GM23338 (cell line): ENCODE measurements around the gene PRRT1. TPM values are rescaled to one million over a fixed set of nuclear protein-coding genes. Genes with fewer than 3 reads are reported as not detected.

Source experiments
- ATAC-seq: fragments of 200-7000 bp; cut with Tn5 transposase; 3 replicates; pipeline ENCODE4 v1.9.1; 2020
- DNase-seq: peaks from one replicate; pipeline ENCODE4 v3.0.0-alpha.2; 2015; ENCODE audit warnings: low spot score
- H2AFZ ChIP-seq: fragments of 200-600 bp; sonication (generic); 2 replicates; pipeline ENCODE4 v1.8.0; 2016; ENCODE audit warnings: antibody characterized with exemption, mild to moderate bottlenecking, moderate library complexity
- H3F3A ChIP-seq: fragments of 200-600 bp; sonication (generic); replicated peaks from 2 replicates; pipeline ENCODE4 v1.8.0; 2017; ENCODE audit warnings: antibody characterized with exemption, mixed run types, low read depth
- H3K27ac ChIP-seq: fragments of 200-600 bp; sonication (generic); 2 replicates; pipeline ENCODE4 v1.6.1; 2016; ENCODE audit warnings: low read depth
- H3K27me3 ChIP-seq: fragments of 200-600 bp; sonication (generic); 2 replicates; pipeline ENCODE4 v1.8.0; 2016; ENCODE audit warnings: mild to moderate bottlenecking, mixed run types, moderate library complexity; ENCODE audit not compliant: insufficient read depth
- H3K36me3 ChIP-seq: fragments of 200-600 bp; sonication (generic); 2 replicates; pipeline ENCODE4 v1.8.0; 2016; ENCODE audit warnings: mild to moderate bottlenecking; ENCODE audit not compliant: insufficient read depth
- H3K4me1 ChIP-seq: fragments of 200-600 bp; sonication (generic); 2 replicates; pipeline ENCODE4 v1.8.0; 2016; ENCODE audit warnings: mild to moderate bottlenecking, moderate library complexity; ENCODE audit not compliant: insufficient read depth
- H3K4me2 ChIP-seq: fragments of 200-600 bp; sonication (generic); 2 replicates; pipeline ENCODE4 v1.7.1; 2017; ENCODE audit warnings: mixed run types
- H3K4me3 ChIP-seq: fragments of 200-600 bp; sonication (generic); 2 replicates; pipeline ENCODE4 v1.6.1; 2016; ENCODE audit warnings: mixed run types
- H3K79me2 ChIP-seq: fragments of 200-600 bp; sonication (generic); replicated peaks from 2 replicates; pipeline ENCODE4 v1.8.0; 2017; ENCODE audit warnings: mild to moderate bottlenecking; ENCODE audit not compliant: insufficient read depth
- H3K9me2 ChIP-seq: fragments of 200-600 bp; sonication (generic); 2 replicates; pipeline ENCODE4 v1.8.0; 2017; ENCODE audit not compliant: insufficient read depth
- H4K20me1 ChIP-seq: fragments of 200-600 bp; sonication (generic); replicated peaks from 2 replicates; pipeline ENCODE4 v1.8.0; 2017; ENCODE audit warnings: mild to moderate bottlenecking; ENCODE audit not compliant: insufficient read depth
- H3K27ac Mint-ChIP-seq: 2 replicates; pipeline ENCODE4 v1.8.0; 2020; ENCODE audit warnings: inconsistent platforms, mild to moderate bottlenecking, moderate library complexity, mixed read lengths
- H3K27me3 Mint-ChIP-seq: 3 replicates; pipeline ENCODE4 v1.8.0; 2022; ENCODE audit warnings: low read depth, mild to moderate bottlenecking, moderate library complexity, mixed read lengths, inconsistent platforms; ENCODE audit not compliant: insufficient read depth, poor library complexity
- H3K36me3 Mint-ChIP-seq: 3 replicates; pipeline ENCODE4 v1.8.0; 2021; ENCODE audit warnings: low read depth, mild to moderate bottlenecking, inconsistent platforms, moderate library complexity, mixed read lengths
- H3K4me1 Mint-ChIP-seq: 3 replicates; pipeline ENCODE4 v1.8.0; 2020; ENCODE audit warnings: mild to moderate bottlenecking, inconsistent platforms, mixed read lengths
- H3K4me3 Mint-ChIP-seq: 3 replicates; pipeline ENCODE4 v1.8.0; 2021; ENCODE audit warnings: moderate library complexity, mild to moderate bottlenecking, inconsistent platforms, mixed read lengths
- H3K9me3 Mint-ChIP-seq: 3 replicates; pipeline ENCODE4 v1.8.0; 2020; ENCODE audit warnings: moderate library complexity, mild to moderate bottlenecking, inconsistent platforms, mixed read lengths
- CTCF ChIP-seq, 2 experiments: fragments of 200-600 bp in 1 of 2; sonication (generic) in 1 of 2; conservative IDR thresholded peaks; 2 replicates each; pipeline versions ENCODE4 v1.5.1 to v1.6.1; 2016 to 2017; ENCODE audit warnings: antibody characterized with exemption in 2 of 2, low read depth in 2 of 2, mild to moderate bottlenecking in 2 of 2, moderate library complexity in 1 of 2
- EZH2 ChIP-seq: fragments of 200-600 bp; sonication (generic); IDR thresholded peaks from one replicate; pipeline ENCODE4 v1.8.0; 2017; ENCODE audit warnings: antibody characterized with exemption, mild to moderate bottlenecking, low read depth; ENCODE audit not compliant: unreplicated experiment
- JUNB ChIP-seq: IDR thresholded peaks from one replicate; pipeline ENCODE4 v1.6.1; 2016; ENCODE audit warnings: antibody characterized with exemption; ENCODE audit not compliant: unreplicated experiment
- NANOG ChIP-seq: IDR thresholded peaks from 2 replicates; pipeline ENCODE4 v1.6.1; 2016; ENCODE audit warnings: antibody characterized with exemption, borderline replicate concordance
- POLR2AphosphoS5 ChIP-seq: IDR thresholded peaks from 2 replicates; pipeline ENCODE4 v1.6.1; 2016; ENCODE audit warnings: antibody characterized with exemption, low read depth
- STAT1 ChIP-seq: IDR thresholded peaks from one replicate; pipeline ENCODE4 v1.6.1; 2016; ENCODE audit warnings: antibody characterized with exemption; ENCODE audit not compliant: unreplicated experiment
- ZNF114 ChIP-seq: fragments of 250-450 bp; sonication (Bioruptor Pico); IDR thresholded peaks from 2 replicates; pipeline ENCODE4 v1.5.0; 2020; ENCODE audit warnings: mild to moderate bottlenecking, moderate library complexity
- ZNF462 ChIP-seq: fragments of 250-450 bp; sonication (Bioruptor Pico); IDR thresholded peaks from 2 replicates; pipeline ENCODE4 v1.5.0; 2020; ENCODE audit warnings: mild to moderate bottlenecking, moderate library complexity
- polyA plus RNA-seq: library from polyadenylated mRNA; unstranded; fragments of >200 nt; fragmentation: Nextera tagmentation; extraction: Ambion mirVana; gene quantifications from 2 replicates; pipeline ENCODE4 v1.2.1, GENCODE V29; 2016
- total RNA-seq: library from RNA; depleted of rRNA; stranded (reverse); fragments of >200 nt; shearing (Covaris generic); gene quantifications from 2 replicates; pipeline ENCODE4 v1.2.3, GENCODE V29; 2014
- TF ChIP-seq, protein P1 (sequence below): IDR thresholded peaks from one replicate; pipeline ENCODE4 v1.6.1; 2018; ENCODE audit warnings: antibody characterized with exemption; ENCODE audit not compliant: unreplicated experiment

The PRRT1 gene
- total and polyA plus RNA-seq, 2 experiments from 2014 or later = 2.7 TPM; not detected in 1

GRCh38 chr6:32167761-32168262, 16.1 kb upstream of the PRRT1 start (continued):
- TF ChIP-seq ZNF462 (CRISPR knock-in tag) (no peak), STAT1 (no peak), POLR2AphosphoS5 (no peak), NANOG (no peak), ZNF114 (CRISPR knock-in tag) (no peak), EZH2 (no peak), JUNB (no peak)

GRCh38 chr6:32167154-32167760, 15.5 kb upstream of the PRRT1 start:
- Histone ChIP-seq H3K27ac (peak overlapping the region; percentile 87), H3K4me3 (peak overlapping the region; percentile 64), H2AFZ (no peak overlapping the region), H4K20me1 (peaks cover 9% of the 10 kb centered on the region; the same call in 1 of the 2 replicates), H3K4me1 (peaks cover 12% of the 10 kb centered on the region), H3K36me3 (no peaks in the 10 kb centered on the region; the same call in 1 of the 2 replicates), H3K27me3 (no peaks in the 10 kb centered on the region), H3K79me2 (peaks cover 6% of the 10 kb centered on the region; the same call in 1 of the 2 replicates), H3F3A (peaks cover 12% of the 10 kb centered on the region), H3K4me2 (peak overlapping the region; percentile 89), H3K9me2 (no peaks in the 10 kb centered on the region)
- H3K36me3 Mint-ChIP-seq = peaks cover 68% of the 10 kb centered on the region
- H3K9me3 Mint-ChIP-seq = no peaks in the 10 kb centered on the region
- peaks cover 20% of the 10 kb centered on the region for H3K4me1 Mint-ChIP-seq
- DNase-seq (peak; percentile 75), ATAC-seq (peak; percentile 53)
- peaks cover 10% of the 10 kb centered on the region for H3K27me3 Mint-ChIP-seq
- H3K4me3 Mint-ChIP-seq = no peak overlapping the region; the same call in 2 of the 3 replicates
- H3K27ac Mint-ChIP-seq = peak overlapping the region; percentile 81
- TF ChIP-seq CTCF (conservative IDR thresholded peaks at IDR 0.05; ENCODE audit: low read depth in 2 of 2) (no peak), POLR2AphosphoS5 (no peak), STAT1 (no peak), JUNB (no peak)
- TF ChIP-seq, protein P1, sequence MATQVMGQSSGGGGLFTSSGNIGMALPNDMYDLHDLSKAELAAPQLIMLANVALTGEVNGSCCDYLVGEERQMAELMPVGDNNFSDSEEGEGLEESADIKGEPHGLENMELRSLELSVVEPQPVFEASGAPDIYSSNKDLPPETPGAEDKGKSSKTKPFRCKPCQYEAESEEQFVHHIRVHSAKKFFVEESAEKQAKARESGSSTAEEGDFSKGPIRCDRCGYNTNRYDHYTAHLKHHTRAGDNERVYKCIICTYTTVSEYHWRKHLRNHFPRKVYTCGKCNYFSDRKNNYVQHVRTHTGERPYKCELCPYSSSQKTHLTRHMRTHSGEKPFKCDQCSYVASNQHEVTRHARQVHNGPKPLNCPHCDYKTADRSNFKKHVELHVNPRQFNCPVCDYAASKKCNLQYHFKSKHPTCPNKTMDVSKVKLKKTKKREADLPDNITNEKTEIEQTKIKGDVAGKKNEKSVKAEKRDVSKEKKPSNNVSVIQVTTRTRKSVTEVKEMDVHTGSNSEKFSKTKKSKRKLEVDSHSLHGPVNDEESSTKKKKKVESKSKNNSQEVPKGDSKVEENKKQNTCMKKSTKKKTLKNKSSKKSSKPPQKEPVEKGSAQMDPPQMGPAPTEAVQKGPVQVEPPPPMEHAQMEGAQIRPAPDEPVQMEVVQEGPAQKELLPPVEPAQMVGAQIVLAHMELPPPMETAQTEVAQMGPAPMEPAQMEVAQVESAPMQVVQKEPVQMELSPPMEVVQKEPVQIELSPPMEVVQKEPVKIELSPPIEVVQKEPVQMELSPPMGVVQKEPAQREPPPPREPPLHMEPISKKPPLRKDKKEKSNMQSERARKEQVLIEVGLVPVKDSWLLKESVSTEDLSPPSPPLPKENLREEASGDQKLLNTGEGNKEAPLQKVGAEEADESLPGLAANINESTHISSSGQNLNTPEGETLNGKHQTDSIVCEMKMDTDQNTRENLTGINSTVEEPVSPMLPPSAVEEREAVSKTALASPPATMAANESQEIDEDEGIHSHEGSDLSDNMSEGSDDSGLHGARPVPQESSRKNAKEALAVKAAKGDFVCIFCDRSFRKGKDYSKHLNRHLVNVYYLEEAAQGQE = no peak
